HG02623 (cell line): ENCODE measurements around the gene ITGBL1.

Experiments
- ATAC-seq: cut with Tn5 transposase; IDR thresholded peaks from one replicate; pipeline ENCODE4 v1.9.1; 2021; ENCODE audit warnings: moderate library complexity; ENCODE audit not compliant: unreplicated experiment

Gene ITGBL1

DNA sequence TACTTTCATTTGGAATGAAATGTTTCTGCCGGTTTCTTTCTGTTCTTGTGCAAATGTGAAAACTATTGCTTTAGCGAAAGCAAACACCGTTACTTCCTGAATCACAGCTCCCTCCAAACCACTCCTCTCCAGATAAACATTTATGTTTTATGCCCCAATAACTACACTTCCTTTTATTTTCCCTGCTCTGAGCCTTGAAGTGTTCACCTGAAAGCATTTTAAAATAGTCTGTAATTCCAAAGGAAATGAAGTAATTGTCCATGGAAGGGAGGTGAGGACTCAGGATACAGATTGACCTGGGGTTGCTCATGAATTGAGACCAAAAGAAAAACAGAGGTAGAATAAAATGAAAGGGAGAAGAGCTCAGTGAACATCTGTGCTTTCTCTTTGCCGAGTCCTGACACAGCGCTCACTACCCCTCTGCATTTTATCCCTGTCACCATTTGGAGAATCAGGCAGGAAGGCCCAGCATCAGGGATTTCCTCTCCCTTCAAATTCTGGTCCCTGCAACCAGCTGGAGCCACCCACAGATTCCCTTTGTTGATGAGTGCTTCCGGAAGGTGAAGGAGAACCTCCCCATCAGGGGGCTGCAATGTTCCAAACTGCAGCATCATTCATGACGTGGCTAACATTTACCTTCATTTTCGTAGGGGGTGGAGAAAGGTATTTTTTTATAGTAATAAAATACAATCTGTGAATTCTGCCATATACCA lies 171.9 kb downstream of the ITGBL1 start:
- ATAC-seq, result no peak

DNA sequence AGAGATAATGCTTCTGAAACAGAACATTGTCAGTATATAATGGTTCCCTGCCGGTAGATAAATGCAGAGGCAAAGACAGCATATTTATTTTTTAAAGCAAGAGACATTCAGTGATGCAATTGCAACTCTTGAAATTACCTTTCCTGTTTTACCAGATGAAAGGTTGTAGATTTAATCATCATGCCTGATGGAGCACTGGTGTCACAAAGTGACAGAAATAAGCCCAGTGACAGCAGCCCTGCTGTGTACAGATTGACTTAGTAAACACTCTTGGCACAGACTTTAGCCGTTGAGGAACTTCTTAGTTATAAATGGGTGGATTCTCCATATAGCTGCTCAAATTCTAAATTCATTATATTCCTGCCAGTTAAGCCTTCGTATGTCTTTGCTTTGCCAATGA lies 172.5 kb downstream of the ITGBL1 start:
- ATAC-seq, result no peak

DNA sequence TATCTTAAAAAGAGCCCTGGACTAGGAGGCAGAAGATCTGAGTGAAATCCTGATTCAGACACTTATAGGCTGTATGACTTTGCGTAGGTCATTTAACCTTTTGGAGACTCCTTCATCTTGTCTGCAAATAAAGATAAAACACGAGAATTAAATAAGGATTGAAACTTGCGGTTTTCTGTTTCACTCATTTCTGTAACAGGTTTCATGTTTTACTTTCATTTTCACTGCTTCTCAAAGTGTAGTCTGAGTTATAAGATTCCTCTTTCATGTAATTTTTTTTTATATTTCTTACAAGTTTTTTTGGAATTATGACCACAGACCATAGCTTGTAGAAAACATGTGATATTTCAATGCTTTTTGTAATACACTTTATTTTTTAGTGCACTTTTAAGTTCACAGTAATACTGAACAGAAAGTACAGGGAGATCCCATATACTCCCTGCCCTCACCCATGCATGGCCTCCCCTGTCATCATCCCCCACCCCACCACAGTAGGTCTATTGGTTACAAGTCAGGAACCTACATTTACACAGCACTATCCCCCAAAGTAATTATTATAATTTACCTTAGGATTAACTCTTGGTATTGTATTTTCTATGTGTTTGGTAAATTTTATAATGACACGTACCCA lies 174.6 kb downstream of the ITGBL1 start:
- peak; percentile 82 for ATAC-seq

DNA sequence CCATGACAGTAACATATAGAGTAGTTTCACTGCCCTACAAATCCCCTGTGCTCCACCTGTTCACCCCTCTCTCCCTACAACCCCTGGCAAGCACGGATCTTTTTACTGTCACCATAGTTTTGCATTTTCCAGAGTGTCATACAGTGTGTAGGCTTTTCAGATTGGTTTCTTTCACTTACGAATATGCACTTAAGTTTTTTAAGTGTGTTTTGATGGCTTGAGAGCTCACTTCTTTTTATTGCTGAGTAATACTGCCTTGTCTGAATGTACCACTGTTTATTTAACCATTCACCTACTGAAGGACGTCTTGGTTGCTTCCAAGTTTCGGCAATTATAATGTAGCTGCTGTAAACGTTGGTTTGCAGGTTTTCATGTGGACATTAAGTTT lies 175.1 kb downstream of the ITGBL1 start:
- peak; percentile 30 for ATAC-seq

DNA sequence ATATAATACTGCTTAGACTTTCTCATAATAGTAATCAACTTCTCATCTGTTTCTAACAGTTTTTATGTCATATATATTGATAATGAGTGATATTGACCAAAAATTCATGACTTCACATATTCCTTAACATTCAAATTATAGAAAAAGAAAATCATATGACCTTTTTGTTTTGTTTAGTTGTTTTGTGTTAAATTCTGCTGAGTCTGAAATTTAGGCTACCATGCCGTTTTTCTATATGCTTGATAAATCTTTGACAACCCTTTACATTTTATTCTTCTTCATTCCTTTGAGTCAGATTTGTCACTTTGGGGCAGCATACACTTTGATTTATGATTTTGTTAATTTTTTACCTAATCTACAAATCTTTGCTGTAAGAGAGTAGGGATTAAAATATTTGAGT lies 176.4 kb downstream of the ITGBL1 start:
- ATAC-seq, result no peak

DNA sequence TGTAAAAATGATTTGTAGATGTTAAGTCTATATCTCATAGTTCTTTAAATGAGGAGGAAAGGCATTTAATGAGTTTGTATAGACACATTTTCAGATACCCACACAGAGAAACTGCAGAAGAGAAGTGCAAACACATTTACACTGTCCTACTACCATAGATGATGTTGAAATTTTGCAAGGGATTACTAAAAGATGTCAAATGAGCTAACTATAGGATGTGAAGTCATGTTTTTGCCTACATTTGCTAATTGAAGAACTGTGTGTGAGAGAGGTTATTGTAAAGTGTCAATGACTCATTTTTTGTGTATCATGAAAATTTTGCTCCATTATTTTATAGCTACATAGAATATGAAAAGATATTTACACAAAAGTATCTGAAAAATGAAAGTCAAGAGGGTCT lies 178.9 kb downstream of the ITGBL1 start:
- ATAC-seq, result no peak

DNA sequence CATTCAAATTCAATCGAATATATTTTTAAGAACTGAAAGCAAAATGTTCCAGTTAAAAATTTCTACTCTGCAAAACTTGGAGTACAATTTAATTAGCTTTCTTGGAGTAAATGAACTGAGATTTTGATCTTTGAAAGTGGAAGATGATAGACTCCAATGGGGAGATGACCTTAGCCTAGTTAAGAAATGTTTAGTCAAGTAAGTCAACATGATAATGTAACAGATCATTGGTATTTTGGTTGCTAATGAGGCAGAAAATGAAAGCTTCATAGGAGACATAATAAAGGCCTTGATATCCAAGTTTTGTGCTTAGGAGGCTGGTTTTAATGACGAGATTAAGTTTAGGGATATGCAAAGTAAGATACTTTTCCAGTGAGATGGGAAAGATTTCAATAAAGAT lies 181.7 kb downstream of the ITGBL1 start:
- no peak for ATAC-seq

DNA sequence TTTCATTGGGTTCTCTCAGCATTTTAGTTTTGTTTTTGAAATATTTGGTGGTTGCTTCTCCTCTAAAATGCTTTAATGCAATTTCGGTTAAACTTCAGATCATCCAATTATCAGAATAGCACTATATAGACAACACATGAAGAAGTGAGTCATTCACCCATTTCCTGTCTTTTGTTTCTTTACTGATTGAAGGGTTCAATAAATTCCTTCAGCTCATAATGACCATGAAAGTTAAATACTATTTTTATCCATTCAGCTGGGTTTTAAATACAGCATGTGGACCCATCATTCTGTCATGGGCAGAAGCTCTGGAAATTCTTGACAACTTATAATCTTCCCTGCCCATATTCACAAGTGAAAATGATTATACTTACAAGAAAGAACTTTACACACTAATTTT lies 187.2 kb downstream of the ITGBL1 start:
- ATAC-seq, result no peak

DNA sequence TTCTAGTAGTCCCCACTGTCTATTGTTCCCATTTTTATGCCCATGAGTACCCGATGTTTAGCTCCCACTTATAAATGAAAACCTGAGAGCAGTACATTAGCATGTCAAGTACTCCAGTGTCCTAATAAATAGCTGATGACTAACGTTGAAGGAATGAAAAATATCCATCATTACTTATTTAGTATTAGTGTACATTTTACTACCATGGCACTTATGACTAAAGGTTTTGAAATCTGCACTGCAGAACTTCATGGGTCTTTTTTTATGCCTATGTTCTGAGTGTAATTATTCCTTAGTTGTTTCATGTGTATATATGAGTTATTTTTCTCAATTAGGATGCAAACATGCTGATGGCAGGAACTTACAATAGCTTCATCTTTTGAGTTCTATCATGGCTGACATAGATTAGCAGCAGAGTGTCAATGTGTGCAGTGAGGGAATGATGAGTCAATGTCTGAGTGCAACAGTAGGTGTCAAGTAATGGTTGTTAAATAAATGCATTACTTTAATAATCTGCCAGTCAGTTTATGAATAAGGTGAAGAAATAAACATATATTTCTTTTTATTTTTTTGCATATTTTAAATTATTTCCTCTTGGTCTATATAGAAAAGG lies 188.4 kb downstream of the ITGBL1 start:
- ATAC-seq, result no peak

DNA sequence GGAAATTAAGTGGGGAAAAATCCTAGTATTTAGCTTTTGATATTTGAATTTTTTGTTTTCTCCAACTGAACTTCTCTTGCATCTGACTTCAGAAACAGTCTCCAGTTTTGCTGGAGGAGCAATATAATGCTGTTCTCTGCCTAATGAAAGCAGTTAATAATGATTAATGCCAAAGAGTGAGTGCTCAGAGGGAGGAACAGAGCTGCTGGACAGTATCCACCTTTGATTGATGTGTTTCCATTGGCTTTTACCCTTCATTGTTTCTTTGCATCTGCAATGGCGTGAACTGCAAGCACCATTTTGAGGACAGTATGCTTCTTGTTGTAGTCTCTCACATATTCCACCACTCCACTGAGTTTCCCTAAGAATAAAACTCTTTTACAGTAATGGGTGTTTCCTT lies 193.4 kb downstream of the ITGBL1 start:
- no peak for ATAC-seq

DNA sequence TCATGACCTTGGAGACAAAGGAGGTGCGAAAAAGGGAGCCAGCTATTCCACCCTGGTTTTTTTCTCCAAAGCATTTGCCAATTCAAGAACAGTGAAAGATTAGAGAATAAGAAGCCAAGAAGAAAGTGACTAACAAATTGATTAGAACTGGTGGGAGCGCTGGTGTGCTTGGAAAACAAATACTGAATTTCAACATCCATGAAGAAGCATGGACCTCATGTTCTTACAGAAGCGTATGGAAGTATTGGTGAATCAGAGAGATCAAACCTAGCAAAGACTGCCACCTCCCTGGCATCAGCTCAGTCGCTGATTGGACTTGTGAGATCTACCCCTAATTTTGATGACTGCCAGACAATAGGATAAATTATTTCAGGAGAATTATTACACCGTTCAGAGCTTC lies 195.3 kb downstream of the ITGBL1 start:
- no peak for ATAC-seq

DNA sequence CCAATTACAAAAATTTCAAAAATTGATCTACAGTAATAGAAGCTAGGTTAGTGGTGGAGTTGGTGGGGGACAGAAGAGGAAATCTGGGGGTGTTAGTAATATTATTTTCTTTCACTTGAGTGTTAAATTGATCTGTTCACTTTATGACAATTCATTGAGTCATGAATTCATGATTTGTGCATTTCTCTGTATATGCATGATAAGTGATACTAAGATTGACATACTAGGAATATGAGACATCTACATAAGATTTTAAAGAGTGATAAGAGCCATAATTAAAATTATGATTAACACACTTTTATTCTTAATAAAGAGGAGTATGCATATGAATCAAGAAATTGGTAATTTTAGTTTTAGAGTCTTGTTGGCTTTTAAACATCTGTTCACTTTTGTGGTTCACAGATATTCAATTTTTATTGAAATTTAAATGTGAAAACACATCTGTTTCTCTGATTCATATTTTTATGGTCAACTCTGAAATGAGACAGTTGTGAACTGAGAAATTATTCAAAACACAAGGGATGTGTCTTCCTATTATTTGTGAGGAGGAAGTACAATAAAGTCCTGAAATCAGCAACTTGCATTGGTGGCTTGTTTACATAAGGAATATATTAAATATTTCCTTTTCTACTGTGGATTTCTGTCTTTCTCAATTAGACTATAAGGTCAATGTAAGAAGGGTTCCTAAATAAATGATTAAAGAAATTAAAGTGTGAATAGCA lies 196.5 kb downstream of the ITGBL1 start:
- ATAC-seq, result no peak

DNA sequence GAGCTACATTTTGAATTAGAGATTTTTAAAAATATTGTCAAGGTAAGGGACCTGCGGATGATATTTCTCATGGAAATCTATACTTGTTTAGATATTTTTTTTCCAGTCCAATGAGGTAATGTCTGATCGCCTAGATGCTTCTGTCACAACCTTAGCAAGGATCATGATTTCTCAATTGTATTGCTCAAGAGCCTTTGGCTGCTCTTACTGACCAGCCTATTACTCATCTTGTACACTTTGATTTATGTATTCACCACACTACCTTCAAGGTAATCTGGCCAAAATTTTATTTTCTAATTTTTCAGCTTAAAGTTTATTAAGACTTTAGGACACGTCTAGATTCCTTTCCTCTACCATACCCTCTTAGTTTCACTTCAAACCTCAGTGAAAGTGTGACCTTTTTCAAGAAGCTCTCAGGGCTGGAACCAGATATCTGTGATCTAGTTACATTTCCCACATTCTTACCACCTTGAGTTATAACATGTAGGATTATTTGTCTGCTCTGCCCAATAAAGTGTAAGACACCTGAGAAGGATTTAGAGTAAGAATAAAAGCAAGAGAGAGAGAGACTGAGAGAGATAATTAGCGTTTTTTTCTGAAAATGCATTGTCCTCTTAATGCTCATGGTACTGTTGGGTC lies 197.1 kb downstream of the ITGBL1 start:
- ATAC-seq, result no peak

DNA sequence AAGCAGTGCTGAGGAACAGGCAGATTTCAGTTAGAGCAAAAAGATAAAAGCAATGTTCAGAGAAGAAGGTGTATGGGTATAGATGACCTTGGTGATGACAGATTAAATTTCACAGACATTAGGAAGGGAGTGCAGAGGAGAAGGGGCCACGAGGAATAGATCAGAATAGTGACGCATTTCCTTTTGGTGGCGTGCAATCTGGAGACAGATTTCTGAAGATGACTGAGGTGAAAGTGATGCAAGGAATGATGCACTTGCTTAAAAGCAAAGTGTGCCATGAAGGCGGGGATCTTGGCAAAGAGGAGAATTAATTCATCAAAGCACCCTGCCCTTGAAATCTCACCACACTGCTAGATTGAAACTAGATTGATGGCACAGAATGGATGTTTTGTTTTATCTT lies 202.4 kb downstream of the ITGBL1 start:
- no peak for ATAC-seq

DNA sequence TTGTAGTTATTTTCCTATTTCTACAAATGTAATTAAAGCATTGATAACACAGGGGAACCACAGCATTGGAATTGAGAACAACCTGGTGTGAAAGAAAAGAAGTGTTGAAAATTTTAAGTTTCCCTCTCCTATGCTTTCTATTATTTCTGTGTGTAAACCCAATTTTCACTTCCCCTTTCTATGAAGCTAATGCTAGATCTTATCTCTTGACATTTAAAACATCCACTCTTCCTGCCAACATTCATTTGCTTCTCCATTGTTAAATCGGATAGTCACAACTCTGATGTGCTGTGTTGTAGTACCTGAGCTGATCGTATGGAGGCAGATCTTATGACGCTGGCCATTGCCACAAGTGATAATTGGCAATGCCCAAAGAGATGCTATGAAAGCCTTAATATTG lies 203.0 kb downstream of the ITGBL1 start:
- ATAC-seq, result no peak

DNA sequence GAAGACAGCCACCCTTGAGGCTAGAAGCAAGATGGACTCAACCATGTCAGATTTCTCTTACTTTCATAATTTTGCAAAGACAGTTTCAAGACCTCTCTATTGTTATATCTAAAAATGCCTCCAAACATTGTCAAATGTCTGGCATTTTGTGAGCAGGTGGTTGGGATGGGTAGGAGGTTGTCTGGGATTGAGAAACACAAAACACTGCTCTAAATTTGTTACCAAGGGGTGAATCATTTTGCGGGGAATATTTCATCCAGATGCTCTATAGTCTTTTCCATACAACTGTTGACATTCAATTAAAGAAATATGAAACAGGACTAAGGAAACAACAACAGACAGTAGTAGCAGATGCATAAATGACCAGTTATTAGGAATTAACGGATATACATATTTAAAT lies 208.2 kb downstream of the ITGBL1 start:
- no peak for ATAC-seq

DNA sequence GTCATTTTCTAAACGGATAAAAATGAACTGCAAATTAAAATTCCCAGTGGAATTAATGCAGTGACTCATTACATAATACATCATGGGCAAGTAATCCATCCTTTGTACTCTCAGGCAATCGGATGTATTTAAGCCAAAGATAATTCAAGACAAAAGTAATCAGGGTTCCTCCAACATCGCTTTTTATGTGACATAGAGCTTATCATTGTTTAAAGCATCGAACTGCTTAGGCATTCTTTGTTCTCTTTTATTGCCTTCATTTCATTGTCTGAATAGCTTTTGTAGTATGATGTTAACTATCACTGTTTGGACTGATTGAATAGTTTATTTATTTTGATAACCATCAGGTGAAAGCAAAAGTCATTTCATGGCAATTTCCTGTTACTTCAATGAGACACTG lies 209.4 kb downstream of the ITGBL1 start:
- no peak for ATAC-seq

DNA sequence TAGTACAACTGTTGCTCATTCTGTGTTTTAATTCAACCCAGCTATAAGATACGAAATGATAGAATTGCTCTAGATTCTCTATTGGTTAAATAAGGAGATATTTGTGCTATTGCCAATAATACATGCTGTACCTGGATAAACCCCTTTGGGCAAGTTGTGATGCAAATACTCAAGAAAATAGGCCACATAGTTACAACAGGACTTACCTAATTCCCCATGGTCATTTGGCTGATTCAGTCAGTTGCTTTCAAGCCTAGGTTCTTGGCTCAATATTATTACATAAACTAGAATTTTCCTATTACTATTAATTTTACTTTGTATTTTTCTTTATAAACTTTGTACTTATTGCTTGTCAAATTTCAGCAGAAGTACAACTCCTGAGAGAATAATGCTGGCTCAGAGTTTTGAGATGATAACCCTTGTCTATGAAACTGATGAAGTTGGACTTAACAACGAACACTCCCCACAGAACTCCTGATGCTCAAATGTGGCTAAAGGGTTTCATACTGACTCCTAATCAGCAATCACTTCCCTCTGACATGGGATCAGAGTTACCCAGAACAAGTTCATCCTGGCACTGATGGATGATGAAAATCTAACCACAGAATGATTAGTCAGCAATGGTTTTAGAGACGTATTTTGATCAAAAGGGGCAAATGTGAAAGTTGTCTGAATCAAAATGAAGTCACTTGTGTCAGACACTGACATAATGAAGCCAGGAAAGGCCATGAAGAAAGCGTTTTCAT lies 221.1 kb downstream of the ITGBL1 start:
- no peak for ATAC-seq

DNA sequence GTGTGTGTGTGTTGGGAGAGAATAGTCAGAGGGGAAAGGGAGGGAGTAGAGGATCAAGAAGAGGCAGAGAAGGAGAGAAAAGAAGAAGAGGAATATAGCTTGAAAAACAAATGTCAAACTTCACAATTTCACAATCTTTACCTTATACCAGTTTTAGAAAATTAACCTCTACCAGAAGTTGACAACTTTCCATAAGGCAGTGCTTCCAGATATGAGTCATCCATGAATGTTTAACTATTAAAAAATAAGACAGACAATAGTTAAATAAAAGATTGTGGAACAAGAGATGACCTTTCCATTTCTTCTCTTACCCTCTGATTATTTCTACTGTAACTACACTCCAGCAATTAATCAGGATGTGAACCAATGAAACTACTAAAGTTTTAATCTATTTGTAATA lies 229.4 kb downstream of the ITGBL1 start:
- ATAC-seq, result no peak

DNA sequence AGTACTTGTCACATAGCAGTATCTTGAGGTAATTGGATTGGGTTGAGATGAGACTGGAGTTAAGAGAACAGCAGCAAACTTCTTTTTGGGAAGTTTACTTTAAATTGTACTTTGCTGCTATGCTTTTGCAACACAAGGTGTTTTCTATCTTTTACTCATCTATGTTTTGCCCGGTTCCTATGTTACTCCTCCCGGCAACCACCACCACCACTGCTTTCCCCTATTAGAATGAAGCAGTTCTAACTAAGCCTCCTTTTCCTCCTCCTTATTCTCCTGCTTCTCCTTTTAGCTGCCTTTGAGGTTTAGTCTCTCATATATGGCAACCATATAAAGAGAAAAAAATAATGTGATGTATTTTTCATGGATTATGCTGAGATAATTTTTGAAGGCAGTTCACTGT lies 233.5 kb downstream of the ITGBL1 start:
- ATAC-seq, result no peak

DNA sequence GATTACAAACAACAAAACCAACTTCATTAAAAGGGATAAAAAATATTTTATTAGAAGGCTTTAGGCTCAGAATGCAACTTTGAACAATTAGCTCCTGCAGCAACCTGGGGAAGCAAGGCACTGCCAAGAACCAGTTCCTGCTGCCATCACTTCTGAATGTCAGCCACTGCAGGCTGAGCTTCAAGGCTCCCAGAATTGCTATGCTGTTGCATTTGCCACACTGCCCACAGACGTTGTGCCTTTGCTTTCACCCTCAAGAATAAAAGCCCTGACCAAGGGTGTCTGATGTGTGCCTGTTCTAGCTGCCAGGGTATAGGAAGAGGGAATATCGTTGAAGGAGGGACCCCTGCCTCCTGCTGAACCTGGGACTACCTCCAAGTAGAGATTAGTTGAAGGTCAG lies 238.4 kb downstream of the ITGBL1 start:
- no peak for ATAC-seq
